ENCODE results near the gene ADAM15. TPM values are rescaled to one million over a fixed set of nuclear protein-coding genes. Genes with fewer than 3 reads are reported as not detected.

Gene ADAM15
- polyA plus RNA-seq, 1 donor from 2014 or later, result 24.8 TPM

DNA sequence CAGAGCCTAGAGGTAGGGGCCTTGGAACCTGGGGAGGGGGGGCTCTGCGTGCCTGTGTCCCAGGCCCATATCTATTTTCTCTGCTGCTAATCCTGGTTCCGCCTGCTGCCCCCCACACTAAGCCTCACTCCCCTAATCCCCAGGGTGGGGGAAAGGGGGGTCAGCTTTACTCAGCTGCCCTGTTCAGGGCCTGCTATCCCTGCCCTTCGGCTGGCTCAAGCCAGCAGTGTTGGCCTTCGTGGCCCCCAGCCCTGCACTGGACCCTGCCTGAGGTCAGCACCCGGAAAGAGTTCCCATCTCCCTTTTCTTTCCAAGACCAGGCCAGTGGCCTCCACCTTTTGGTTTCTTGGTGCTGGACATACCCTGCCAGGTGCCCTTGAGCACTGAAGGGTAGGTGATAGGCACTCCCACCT is 40.1 kb upstream of the ADAM15 start:
- no peak overlapping the region for H3K9ac ChIP-seq (ENCODE audit: low read length)
- no peak for TF ChIP-seq POLR2AphosphoS5 (IDR thresholded peaks at IDR 0.05)
- no peak for TF ChIP-seq EP300 (conservative IDR thresholded peaks at IDR 0.05; ENCODE audit: poor library complexity, severe bottlenecking)
- TF ChIP-seq TAF1 (IDR thresholded peaks at IDR 0.05; ENCODE audit: low read depth), result no peak
- TF ChIP-seq RAD21 (conservative IDR thresholded peaks at IDR 0.05), result no peak
- no peak for TF ChIP-seq EZH2 (IDR thresholded peaks at IDR 0.05; ENCODE audit: borderline replicate concordance, insufficient read depth, low read length, poor library complexity, severe bottlenecking)
- TF ChIP-seq MXI1 (conservative IDR thresholded peaks at IDR 0.05; ENCODE audit: poor library complexity, severe bottlenecking), result no peak
- TF ChIP-seq, protein P1, sequence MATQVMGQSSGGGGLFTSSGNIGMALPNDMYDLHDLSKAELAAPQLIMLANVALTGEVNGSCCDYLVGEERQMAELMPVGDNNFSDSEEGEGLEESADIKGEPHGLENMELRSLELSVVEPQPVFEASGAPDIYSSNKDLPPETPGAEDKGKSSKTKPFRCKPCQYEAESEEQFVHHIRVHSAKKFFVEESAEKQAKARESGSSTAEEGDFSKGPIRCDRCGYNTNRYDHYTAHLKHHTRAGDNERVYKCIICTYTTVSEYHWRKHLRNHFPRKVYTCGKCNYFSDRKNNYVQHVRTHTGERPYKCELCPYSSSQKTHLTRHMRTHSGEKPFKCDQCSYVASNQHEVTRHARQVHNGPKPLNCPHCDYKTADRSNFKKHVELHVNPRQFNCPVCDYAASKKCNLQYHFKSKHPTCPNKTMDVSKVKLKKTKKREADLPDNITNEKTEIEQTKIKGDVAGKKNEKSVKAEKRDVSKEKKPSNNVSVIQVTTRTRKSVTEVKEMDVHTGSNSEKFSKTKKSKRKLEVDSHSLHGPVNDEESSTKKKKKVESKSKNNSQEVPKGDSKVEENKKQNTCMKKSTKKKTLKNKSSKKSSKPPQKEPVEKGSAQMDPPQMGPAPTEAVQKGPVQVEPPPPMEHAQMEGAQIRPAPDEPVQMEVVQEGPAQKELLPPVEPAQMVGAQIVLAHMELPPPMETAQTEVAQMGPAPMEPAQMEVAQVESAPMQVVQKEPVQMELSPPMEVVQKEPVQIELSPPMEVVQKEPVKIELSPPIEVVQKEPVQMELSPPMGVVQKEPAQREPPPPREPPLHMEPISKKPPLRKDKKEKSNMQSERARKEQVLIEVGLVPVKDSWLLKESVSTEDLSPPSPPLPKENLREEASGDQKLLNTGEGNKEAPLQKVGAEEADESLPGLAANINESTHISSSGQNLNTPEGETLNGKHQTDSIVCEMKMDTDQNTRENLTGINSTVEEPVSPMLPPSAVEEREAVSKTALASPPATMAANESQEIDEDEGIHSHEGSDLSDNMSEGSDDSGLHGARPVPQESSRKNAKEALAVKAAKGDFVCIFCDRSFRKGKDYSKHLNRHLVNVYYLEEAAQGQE (IDR thresholded peaks at IDR 0.05; ENCODE audit: borderline replicate concordance), result no peak
- TF ChIP-seq, protein P2, sequence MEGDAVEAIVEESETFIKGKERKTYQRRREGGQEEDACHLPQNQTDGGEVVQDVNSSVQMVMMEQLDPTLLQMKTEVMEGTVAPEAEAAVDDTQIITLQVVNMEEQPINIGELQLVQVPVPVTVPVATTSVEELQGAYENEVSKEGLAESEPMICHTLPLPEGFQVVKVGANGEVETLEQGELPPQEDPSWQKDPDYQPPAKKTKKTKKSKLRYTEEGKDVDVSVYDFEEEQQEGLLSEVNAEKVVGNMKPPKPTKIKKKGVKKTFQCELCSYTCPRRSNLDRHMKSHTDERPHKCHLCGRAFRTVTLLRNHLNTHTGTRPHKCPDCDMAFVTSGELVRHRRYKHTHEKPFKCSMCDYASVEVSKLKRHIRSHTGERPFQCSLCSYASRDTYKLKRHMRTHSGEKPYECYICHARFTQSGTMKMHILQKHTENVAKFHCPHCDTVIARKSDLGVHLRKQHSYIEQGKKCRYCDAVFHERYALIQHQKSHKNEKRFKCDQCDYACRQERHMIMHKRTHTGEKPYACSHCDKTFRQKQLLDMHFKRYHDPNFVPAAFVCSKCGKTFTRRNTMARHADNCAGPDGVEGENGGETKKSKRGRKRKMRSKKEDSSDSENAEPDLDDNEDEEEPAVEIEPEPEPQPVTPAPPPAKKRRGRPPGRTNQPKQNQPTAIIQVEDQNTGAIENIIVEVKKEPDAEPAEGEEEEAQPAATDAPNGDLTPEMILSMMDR (IDR thresholded peaks at IDR 0.05; ENCODE audit: poor library complexity, severe bottlenecking), result no peak
- TF ChIP-seq SMC3 (conservative IDR thresholded peaks at IDR 0.05; ENCODE audit: poor library complexity), result no peak
- H3K27ac ChIP-seq (ENCODE audit: low read length), result no peak overlapping the region
- H3K79me2 ChIP-seq (replicated peaks; ENCODE audit: insufficient read depth, low read length), result no peaks in the 10 kb centered on the region
- no peak overlapping the region for H3K4me3 ChIP-seq (ENCODE audit: low read length)
- no peaks in the 10 kb centered on the region for H3K27me3 ChIP-seq (ENCODE audit: insufficient read depth, low read depth, low read length)
- no peaks in the 10 kb centered on the region for H3K9me3 ChIP-seq (ENCODE audit: low read length)
- H3F3A ChIP-seq (ENCODE audit: insufficient read depth, low read length, poor library complexity, severe bottlenecking), result no peaks in the 10 kb centered on the region
- H4K20me1 ChIP-seq (ENCODE audit: insufficient read depth), result no peaks in the 10 kb centered on the region
- H2AFZ ChIP-seq (ENCODE audit: low read depth, low read length), result no peak overlapping the region
- H3K4me2 ChIP-seq (ENCODE audit: low read length), result no peak overlapping the region
- no peaks in the 10 kb centered on the region for H3K9me2 ChIP-seq (ENCODE audit: insufficient read depth, low read length)
- no peaks in the 10 kb centered on the region for H3K36me3 ChIP-seq (ENCODE audit: insufficient read depth, low read length)

DNA sequence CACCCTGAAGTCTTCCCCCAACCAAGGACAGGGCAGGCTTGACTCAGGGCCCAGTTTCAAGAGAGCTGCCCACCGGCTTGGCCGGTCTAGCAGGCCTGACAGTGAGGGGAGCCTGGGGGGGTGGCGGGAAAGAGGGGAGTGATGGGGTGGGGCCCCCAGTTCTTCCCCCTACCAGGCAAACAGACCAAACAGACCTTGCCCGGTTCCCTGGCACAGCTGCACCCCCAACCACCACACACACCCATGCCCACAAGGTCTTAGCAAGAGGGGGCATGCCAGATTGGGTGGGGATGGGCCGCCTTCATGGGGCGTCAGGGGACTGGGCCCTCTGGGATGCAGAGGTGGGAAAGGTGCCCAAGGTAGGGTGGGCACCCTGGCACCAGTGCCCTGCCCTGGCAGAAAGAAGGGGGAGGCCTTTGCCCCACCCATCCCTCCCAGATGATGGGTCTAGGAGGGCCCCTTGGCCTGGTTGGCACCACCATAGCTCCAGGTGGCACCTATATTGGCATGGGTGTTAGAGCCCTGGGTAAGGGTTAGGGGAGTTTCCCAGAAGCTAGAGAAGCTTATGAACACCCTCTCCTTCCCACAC is 39.6 kb upstream of the ADAM15 start:
- no peaks in the 10 kb centered on the region for H3K36me3 ChIP-seq (ENCODE audit: insufficient read depth, low read length)
- no peak overlapping the region for H3K27ac ChIP-seq (ENCODE audit: low read length)
- H2AFZ ChIP-seq (ENCODE audit: low read depth, low read length), result no peak overlapping the region
- H3K27me3 ChIP-seq (ENCODE audit: insufficient read depth, low read depth, low read length), result no peaks in the 10 kb centered on the region
- H3K4me2 ChIP-seq (ENCODE audit: low read length), result no peak overlapping the region
- H3K9me3 ChIP-seq (ENCODE audit: low read length), result no peaks in the 10 kb centered on the region
- H4K20me1 ChIP-seq (ENCODE audit: insufficient read depth), result no peaks in the 10 kb centered on the region
- H3K9me2 ChIP-seq (ENCODE audit: insufficient read depth, low read length), result no peaks in the 10 kb centered on the region
- no peak overlapping the region for H3K9ac ChIP-seq (ENCODE audit: low read length)
- no peaks in the 10 kb centered on the region for H3F3A ChIP-seq (ENCODE audit: insufficient read depth, low read length, poor library complexity, severe bottlenecking)
- no peak overlapping the region for H3K4me3 ChIP-seq (ENCODE audit: low read length)
- no peaks in the 10 kb centered on the region for H3K79me2 ChIP-seq (replicated peaks; ENCODE audit: insufficient read depth, low read length)
- TF ChIP-seq SMC3 (conservative IDR thresholded peaks at IDR 0.05; ENCODE audit: poor library complexity), result no peak
- TF ChIP-seq RAD21 (conservative IDR thresholded peaks at IDR 0.05), result no peak
- no peak for TF ChIP-seq POLR2AphosphoS5 (IDR thresholded peaks at IDR 0.05)
- no peak for TF ChIP-seq EZH2 (IDR thresholded peaks at IDR 0.05; ENCODE audit: borderline replicate concordance, insufficient read depth, low read length, poor library complexity, severe bottlenecking)
- TF ChIP-seq, protein P2 (IDR thresholded peaks at IDR 0.05; ENCODE audit: poor library complexity, severe bottlenecking), result no peak
- no peak for TF ChIP-seq MXI1 (conservative IDR thresholded peaks at IDR 0.05; ENCODE audit: poor library complexity, severe bottlenecking)
- TF ChIP-seq, protein P1 (IDR thresholded peaks at IDR 0.05; ENCODE audit: borderline replicate concordance), result no peak
- TF ChIP-seq EP300 (conservative IDR thresholded peaks at IDR 0.05; ENCODE audit: poor library complexity, severe bottlenecking), result no peak
- TF ChIP-seq TAF1 (IDR thresholded peaks at IDR 0.05; ENCODE audit: low read depth), result no peak

Data from neural cell (in vitro differentiated cells).